PFSK-1 (cell line): ENCODE results near the gene AQP12B.

Experiments
- FOXP2 ChIP-seq: optimal IDR thresholded peaks from 2 replicates; pipeline ENCODE3; 2011; ENCODE audit warnings: borderline replicate concordance, control low read depth, inconsistent platforms; ENCODE audit not compliant: insufficient read depth; ENCODE audit errors: extremely low read length, extremely low read depth
- POLR2AphosphoS5 ChIP-seq: IDR thresholded peaks from 2 replicates; pipeline ENCODE4 v1.6.1; 2012; ENCODE audit warnings: low read depth, mild to moderate bottlenecking, control low read depth, low read length, moderate library complexity
- SIN3A ChIP-seq: IDR thresholded peaks from 2 replicates; pipeline ENCODE4 v1.6.1; 2012; ENCODE audit warnings: mild to moderate bottlenecking, low read length, moderate library complexity, borderline replicate concordance; ENCODE audit not compliant: insufficient read depth
- TAF1 ChIP-seq: IDR thresholded peaks from 2 replicates; pipeline ENCODE4 v1.6.1; 2012; ENCODE audit warnings: low read length, control low read depth, borderline replicate concordance; ENCODE audit not compliant: insufficient read depth
- TF ChIP-seq, protein P1 (sequence below), 2 experiments: IDR thresholded peaks; 2 replicates each; pipeline versions ENCODE4 v1.6.1 to v1.8.0; 2011 to 2012; ENCODE audit warnings: low read depth in 2 of 2, low read length in 2 of 2, control low read depth in 1 of 2, inconsistent platforms in 1 of 2, mild to moderate bottlenecking in 1 of 2, moderate library complexity in 1 of 2; ENCODE audit not compliant: insufficient read depth in 1 of 2

The AQP12B gene

DNA sequence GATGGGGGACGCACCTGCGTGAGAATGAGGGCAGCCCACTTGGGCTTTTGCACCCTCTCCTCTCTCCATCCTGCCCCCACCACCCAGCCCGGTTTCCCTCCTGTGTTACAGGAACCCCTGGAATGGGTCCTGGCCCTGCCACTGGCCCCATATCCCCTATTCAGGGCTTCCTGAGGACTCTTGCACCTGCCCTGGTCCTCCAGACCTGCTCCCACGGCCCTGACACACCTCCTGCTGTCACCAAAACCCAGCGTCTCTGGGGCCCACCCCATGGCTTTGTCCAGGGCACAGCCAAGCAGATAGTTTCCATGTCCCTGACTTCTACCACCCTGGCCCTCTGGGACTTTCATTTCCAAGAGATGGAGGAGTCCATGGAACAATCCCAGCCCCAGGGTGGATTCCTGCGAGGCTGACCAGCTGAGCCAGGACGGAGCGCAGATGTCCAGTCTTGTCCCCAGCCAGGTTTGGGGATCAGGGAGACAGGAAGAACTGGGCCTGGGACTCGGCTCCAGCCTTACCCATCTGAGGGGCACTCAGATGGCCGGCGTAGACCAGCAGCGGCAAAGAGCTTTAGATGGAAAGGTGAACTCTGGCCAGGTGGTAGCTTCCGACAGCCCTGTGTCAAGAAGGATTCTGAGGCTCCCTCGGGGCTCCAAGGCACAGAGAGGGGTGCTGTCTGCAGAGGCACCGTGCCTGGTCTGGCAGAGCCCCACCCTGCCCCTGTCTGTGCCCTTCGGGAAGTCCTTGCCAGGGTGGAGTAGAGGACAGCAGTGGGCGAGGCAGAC, 45.4 kb downstream of the AQP12B start:
- no peak for TF ChIP-seq FOXP2
- no peak for TF ChIP-seq SIN3A
- TF ChIP-seq TAF1, result no peak
- no peak for TF ChIP-seq POLR2AphosphoS5
- TF ChIP-seq, protein P1, sequence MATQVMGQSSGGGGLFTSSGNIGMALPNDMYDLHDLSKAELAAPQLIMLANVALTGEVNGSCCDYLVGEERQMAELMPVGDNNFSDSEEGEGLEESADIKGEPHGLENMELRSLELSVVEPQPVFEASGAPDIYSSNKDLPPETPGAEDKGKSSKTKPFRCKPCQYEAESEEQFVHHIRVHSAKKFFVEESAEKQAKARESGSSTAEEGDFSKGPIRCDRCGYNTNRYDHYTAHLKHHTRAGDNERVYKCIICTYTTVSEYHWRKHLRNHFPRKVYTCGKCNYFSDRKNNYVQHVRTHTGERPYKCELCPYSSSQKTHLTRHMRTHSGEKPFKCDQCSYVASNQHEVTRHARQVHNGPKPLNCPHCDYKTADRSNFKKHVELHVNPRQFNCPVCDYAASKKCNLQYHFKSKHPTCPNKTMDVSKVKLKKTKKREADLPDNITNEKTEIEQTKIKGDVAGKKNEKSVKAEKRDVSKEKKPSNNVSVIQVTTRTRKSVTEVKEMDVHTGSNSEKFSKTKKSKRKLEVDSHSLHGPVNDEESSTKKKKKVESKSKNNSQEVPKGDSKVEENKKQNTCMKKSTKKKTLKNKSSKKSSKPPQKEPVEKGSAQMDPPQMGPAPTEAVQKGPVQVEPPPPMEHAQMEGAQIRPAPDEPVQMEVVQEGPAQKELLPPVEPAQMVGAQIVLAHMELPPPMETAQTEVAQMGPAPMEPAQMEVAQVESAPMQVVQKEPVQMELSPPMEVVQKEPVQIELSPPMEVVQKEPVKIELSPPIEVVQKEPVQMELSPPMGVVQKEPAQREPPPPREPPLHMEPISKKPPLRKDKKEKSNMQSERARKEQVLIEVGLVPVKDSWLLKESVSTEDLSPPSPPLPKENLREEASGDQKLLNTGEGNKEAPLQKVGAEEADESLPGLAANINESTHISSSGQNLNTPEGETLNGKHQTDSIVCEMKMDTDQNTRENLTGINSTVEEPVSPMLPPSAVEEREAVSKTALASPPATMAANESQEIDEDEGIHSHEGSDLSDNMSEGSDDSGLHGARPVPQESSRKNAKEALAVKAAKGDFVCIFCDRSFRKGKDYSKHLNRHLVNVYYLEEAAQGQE (IDR thresholded peaks at IDR 0.05; ENCODE audit: insufficient read depth in 1 of 2, low read depth in 2 of 2, low read length in 2 of 2), result no peak

DNA sequence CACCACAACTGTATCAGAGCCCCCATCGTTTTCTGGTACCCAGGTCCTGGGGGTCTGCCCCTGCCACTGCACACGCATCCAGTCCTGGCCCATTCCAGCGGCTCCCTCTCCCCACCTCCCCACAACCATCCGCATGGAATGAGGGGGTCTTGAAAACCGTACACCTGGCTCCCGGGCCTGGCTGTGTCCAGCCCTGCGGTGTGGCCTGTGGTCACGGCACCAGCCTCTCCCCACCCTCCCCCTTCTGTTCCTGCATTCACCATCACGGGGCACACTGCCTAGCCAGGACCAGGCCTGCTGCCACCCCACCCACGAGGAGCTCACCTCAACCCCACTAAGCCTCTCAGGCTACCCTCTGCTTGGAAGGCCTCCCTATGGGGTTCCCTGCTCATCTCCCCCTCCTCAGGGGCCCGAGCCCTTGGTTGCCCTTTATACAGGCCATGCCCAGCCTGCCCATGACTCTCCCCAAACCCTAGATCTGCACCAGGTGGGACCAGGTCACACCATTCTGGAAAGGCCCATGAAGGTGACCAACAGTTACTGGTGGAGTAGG, 46.0 kb downstream of the AQP12B start:
- TF ChIP-seq TAF1, result no peak
- TF ChIP-seq, protein P1 (IDR thresholded peaks at IDR 0.05; ENCODE audit: insufficient read depth in 1 of 2, low read depth in 2 of 2, low read length in 2 of 2), result no peak
- no peak for TF ChIP-seq FOXP2
- TF ChIP-seq POLR2AphosphoS5, result no peak
- no peak for TF ChIP-seq SIN3A

DNA sequence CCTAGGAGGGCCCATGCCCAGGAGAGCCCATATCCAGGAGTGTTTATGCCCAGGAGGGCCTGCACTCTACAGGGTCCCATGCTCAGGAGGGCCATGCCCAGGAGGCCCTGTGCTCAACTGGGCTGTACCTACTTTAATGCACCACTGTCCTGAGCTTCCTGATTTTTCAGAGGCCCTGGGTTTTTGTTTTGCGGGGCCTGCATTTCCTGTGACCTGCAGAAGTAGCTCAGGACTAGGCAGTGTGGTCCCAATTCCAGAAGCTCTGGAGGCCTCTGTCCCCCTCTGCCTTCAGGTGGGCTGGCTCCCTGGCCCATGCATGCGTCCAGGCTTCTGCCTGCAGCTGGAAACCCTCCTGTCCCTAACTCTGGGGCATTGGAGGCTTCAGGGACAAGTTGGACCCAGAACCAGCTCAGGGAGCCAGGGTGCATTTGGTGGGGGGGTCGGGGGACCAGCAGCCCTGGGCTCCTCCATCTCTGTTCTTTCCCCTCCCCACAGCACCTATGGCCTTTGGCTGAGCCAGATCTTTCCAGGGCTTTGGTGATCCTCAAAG, 46.6 kb downstream of the AQP12B start:
- TF ChIP-seq, protein P1 (IDR thresholded peaks at IDR 0.05; ENCODE audit: insufficient read depth in 1 of 2, low read depth in 2 of 2, low read length in 2 of 2), result no peak
- no peak for TF ChIP-seq SIN3A
- TF ChIP-seq FOXP2, result no peak
- no peak for TF ChIP-seq TAF1
- no peak for TF ChIP-seq POLR2AphosphoS5

DNA sequence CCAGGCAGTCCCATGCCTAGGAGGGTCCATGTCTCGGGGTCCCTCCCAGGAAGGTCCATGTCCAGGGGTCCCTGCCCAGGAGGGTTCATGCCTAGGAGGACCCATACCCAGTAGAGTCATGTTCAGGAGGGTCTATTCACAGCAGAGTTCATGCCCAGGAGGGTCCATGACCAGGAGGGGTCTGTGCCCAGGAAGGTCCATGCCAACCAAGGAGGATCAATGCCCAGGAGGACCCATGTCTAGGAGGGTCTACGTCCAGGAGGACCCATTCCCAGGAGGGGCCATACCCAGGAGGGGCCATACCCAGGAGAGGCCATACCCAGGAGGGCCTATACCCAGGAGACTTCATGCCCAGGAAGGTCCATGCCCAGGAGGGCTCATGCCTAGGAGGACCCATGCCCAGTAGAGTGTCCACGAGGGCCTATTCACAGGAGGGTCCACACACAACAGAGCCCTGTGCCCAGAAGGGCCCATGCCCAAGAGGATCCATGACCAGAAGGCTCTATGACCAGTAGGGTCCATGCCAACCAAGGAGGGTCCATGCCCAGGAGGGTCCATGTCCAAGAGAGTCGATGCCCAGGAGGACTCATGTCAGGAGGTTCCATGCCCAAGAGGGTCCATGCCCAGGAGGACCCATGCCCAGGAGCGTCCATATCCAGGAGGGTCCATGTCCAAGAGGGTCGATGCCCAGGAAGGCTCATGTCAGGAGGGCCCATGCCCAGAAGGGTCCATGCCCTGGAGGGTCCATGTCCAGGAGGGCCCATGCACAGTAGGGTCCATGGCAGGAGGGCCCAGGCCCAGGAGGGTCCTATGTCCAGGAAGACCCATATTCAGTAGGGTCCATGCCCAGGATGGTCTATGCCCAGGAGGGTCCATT, 47.3 kb downstream of the AQP12B start:
- no peak for TF ChIP-seq SIN3A
- TF ChIP-seq POLR2AphosphoS5, result no peak
- TF ChIP-seq, protein P1 (IDR thresholded peaks at IDR 0.05; ENCODE audit: insufficient read depth in 1 of 2, low read depth in 2 of 2, low read length in 2 of 2), result no peak
- no peak for TF ChIP-seq TAF1
- TF ChIP-seq FOXP2, result no peak
